Gastroesophageal sphincter (tissue), 3 donors: ENCODE data around the gene CCHCR1.
"Not testable (repeated sequence)": the region's sequence is repeated elsewhere in the genome, so short reads cannot be mapped to it uniquely, and the experiment has no call there.

Experiments used
- POLR2A ChIP-seq, 2 donors: fragments of 450-650 bp; IDR thresholded peaks; one replicate each; pipeline ENCODE4 v1.6.1; 2017; ENCODE audit warnings: antibody characterized with exemption in 2 of 2, mild to moderate bottlenecking in 2 of 2, moderate library complexity in 1 of 2
- TF ChIP-seq, protein P1 (sequence below), 4 experiments: fragments of 200-600 bp in 2 of 4; fragments of 450-650 bp in 2 of 4; sonication (generic) in 1 of 4; IDR thresholded peaks; one replicate each; pipeline ENCODE4 v1.5.1; 2017 to 2019; ENCODE audit warnings: antibody characterized with exemption in 4 of 4, mild to moderate bottlenecking in 2 of 4, moderate library complexity in 2 of 4

GRCh38 chr6:31165064-31165832 lies 7.6 kb upstream of the CCHCR1 start:
- TF ChIP-seq POLR2A (IDR thresholded peaks at IDR 0.05) = not testable (repeated sequence)
- TF ChIP-seq, protein P1, sequence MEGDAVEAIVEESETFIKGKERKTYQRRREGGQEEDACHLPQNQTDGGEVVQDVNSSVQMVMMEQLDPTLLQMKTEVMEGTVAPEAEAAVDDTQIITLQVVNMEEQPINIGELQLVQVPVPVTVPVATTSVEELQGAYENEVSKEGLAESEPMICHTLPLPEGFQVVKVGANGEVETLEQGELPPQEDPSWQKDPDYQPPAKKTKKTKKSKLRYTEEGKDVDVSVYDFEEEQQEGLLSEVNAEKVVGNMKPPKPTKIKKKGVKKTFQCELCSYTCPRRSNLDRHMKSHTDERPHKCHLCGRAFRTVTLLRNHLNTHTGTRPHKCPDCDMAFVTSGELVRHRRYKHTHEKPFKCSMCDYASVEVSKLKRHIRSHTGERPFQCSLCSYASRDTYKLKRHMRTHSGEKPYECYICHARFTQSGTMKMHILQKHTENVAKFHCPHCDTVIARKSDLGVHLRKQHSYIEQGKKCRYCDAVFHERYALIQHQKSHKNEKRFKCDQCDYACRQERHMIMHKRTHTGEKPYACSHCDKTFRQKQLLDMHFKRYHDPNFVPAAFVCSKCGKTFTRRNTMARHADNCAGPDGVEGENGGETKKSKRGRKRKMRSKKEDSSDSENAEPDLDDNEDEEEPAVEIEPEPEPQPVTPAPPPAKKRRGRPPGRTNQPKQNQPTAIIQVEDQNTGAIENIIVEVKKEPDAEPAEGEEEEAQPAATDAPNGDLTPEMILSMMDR (IDR thresholded peaks at IDR 0.05) = not testable (repeated sequence)
